A673 (cell line): Measurements from ENCODE around the gene FILIP1.

Experiments used
- CTCF ChIP-seq: fragments of 300-800, 200-600 bp; sonication (generic); conservative IDR thresholded peaks from 2 replicates; pipeline ENCODE4 v1.5.1; 2017; ENCODE audit warnings: low read depth, mild to moderate bottlenecking, antibody characterized with exemption, low read length, moderate library complexity, mixed read lengths
- EZH2 ChIP-seq: fragments of 200-600 bp; sonication (generic); IDR thresholded peaks from 2 replicates; pipeline ENCODE4 v1.6.1; 2017; ENCODE audit warnings: borderline replicate concordance, low read depth, mild to moderate bottlenecking, mixed read lengths, antibody characterized with exemption, low read length; ENCODE audit not compliant: poor library complexity, severe bottlenecking

GRCh38 chr6:75386050-75386770, 107.4 kb downstream of the FILIP1 start:
- TF ChIP-seq CTCF, result no peak
- TF ChIP-seq EZH2, result no peak
